Neural crest cell (in vitro differentiated cells): ENCODE results near the gene OTOG. TPM values are rescaled to one million over a fixed set of nuclear protein-coding genes. Genes with fewer than 3 reads are reported as not detected.

ENCODE experiments used
- DNase-seq: peaks from one replicate; pipeline ENCODE4 v3.0.0; 2021; ENCODE audit warnings: low read depth, mixed read lengths, low spot score
- H3K27ac Mint-ChIP-seq: one replicate; pipeline ENCODE4 v1.8.0; 2021; ENCODE audit warnings: mild to moderate bottlenecking, mixed read lengths; ENCODE audit not compliant: unreplicated experiment
- H3K27me3 Mint-ChIP-seq: 2 replicates; pipeline ENCODE4 v1.8.0; 2021; ENCODE audit warnings: low read depth, mild to moderate bottlenecking, mixed read lengths
- H3K36me3 Mint-ChIP-seq: 2 replicates; pipeline ENCODE4 v1.8.0; 2021; ENCODE audit warnings: low read depth, mild to moderate bottlenecking, mixed read lengths
- H3K4me1 Mint-ChIP-seq: 2 replicates; pipeline ENCODE4 v1.8.0; 2021; ENCODE audit warnings: mixed read lengths
- H3K4me3 Mint-ChIP-seq: one replicate; pipeline ENCODE4 v1.8.0; 2021; ENCODE audit warnings: mild to moderate bottlenecking, mixed read lengths
- H3K9me3 Mint-ChIP-seq: 2 replicates; pipeline ENCODE4 v1.8.0; 2021; ENCODE audit warnings: mixed read lengths
- CTCF ChIP-seq: fragments of 200-600 bp; sonication (generic); conservative IDR thresholded peaks from 2 replicates; pipeline ENCODE4 v1.5.0; 2021; ENCODE audit warnings: antibody characterized with exemption, mild to moderate bottlenecking
- total RNA-seq: library from RNA; stranded (reverse); gene quantifications from 2 replicates; pipeline ENCODE4 v1.2.1, GENCODE V29; 2021

OTOG gene
- total RNA-seq, 1 donor from 2014 or later: not detected

GRCh38 chr11:17508306-17508705 is 38.8 kb upstream of the OTOG start:
- no peaks in the 10 kb centered on the region for H3K9me3 Mint-ChIP-seq
- no peak overlapping the region for H3K27ac Mint-ChIP-seq
- H3K4me3 Mint-ChIP-seq: no peak overlapping the region
- no peak for DNase-seq
- H3K4me1 Mint-ChIP-seq: no peaks in the 10 kb centered on the region
- TF ChIP-seq CTCF: no peak
- peaks cover 64% of the 10 kb centered on the region for H3K27me3 Mint-ChIP-seq
- no peaks in the 10 kb centered on the region for H3K36me3 Mint-ChIP-seq

- TF ChIP-seq CTCF: no peak
- Mint-ChIP-seq H3K4me3 (no peak overlapping the region), H3K27ac (no peak overlapping the region), H3K4me1 (peaks cover 3% of the 10 kb centered on the region), H3K36me3 (no peaks in the 10 kb centered on the region), H3K27me3 (peaks cover 69% of the 10 kb centered on the region), H3K9me3 (no peaks in the 10 kb centered on the region)
- no peak for DNase-seq
Observed at GRCh38 chr11:17508791-17509190, 38.3 kb upstream of the OTOG start.

- Mint-ChIP-seq H3K9me3 (no peaks in the 10 kb centered on the region), H3K36me3 (no peaks in the 10 kb centered on the region), H3K4me1 (peaks cover 3% of the 10 kb centered on the region), H3K27ac (no peak overlapping the region), H3K4me3 (no peak overlapping the region), H3K27me3 (peaks cover 77% of the 10 kb centered on the region)
- DNase-seq: no peak
- TF ChIP-seq CTCF: no peak
Observed at GRCh38 chr11:17510507-17511206, 36.4 kb upstream of the OTOG start.

- no peak for DNase-seq
- no peak overlapping the region for H3K4me3 Mint-ChIP-seq
- peak overlapping the region; percentile 40 for H3K27ac Mint-ChIP-seq
- peaks cover 11% of the 10 kb centered on the region for H3K4me1 Mint-ChIP-seq
- no peaks in the 10 kb centered on the region for H3K36me3 Mint-ChIP-seq
- no peak for TF ChIP-seq CTCF
- H3K27me3 Mint-ChIP-seq: peaks cover 83% of the 10 kb centered on the region
- H3K9me3 Mint-ChIP-seq: no peaks in the 10 kb centered on the region
Observed at GRCh38 chr11:17511571-17511970, 35.5 kb upstream of the OTOG start.

- H3K27ac Mint-ChIP-seq: no peak overlapping the region
- DNase-seq: no peak
- H3K4me3 Mint-ChIP-seq: no peak overlapping the region
- no peaks in the 10 kb centered on the region for H3K9me3 Mint-ChIP-seq
- H3K27me3 Mint-ChIP-seq: peaks cover 86% of the 10 kb centered on the region
- H3K36me3 Mint-ChIP-seq: no peaks in the 10 kb centered on the region
- TF ChIP-seq CTCF: no peak
- peaks cover 14% of the 10 kb centered on the region for H3K4me1 Mint-ChIP-seq
Observed at GRCh38 chr11:17512101-17512500, 35.0 kb upstream of the OTOG start.
